Thyroid gland (tissue), 4 donors: ENCODE data around the gene DGKD. TPM values are rescaled to one million over a fixed set of nuclear protein-coding genes. Genes with fewer than 3 reads are reported as not detected.

Experiments used
- DNase-seq, 2 donors: peaks; one replicate each; pipeline ENCODE4 v3.0.0-alpha.2; 2019
- H3K27ac ChIP-seq, 3 donors: fragments of 200-600 bp; sonication (generic); 1 replicate in 2 of 3; 2 replicates in 1 of 3; pipeline ENCODE4 v1.5.1; 2016 to 2019; ENCODE audit warnings: mild to moderate bottlenecking in 1 of 3, moderate library complexity in 1 of 3
- H3K27me3 ChIP-seq: fragments of 200-600 bp; sonication (generic); one replicate; pipeline ENCODE4 v1.5.1; 2019
- H3K36me3 ChIP-seq, 2 donors: fragments of 200-600 bp; sonication (generic); one replicate each; pipeline ENCODE4 v1.5.1; 2016 to 2019
- H3K4me1 ChIP-seq, 2 donors: fragments of 200-600 bp; sonication (generic); one replicate each; pipeline ENCODE4 v1.5.1; 2017 to 2019
- H3K4me3 ChIP-seq, 3 donors: fragments of 200-600 bp; sonication (generic); replicated peaks in 1 of 3; 1 replicate in 2 of 3; 2 replicates in 1 of 3; pipeline ENCODE4 v1.5.1; 2016; ENCODE audit warnings: mild to moderate bottlenecking in 1 of 3
- H3K9me3 ChIP-seq: fragments of 200-600 bp; sonication (generic); one replicate; pipeline ENCODE4 v1.5.1; 2017
- POLR2A ChIP-seq, 2 donors: fragments of 450-650 bp; IDR thresholded peaks; one replicate each; pipeline ENCODE4 v1.6.1; 2017; ENCODE audit warnings: antibody characterized with exemption in 2 of 2, mild to moderate bottlenecking in 2 of 2, moderate library complexity in 1 of 2
- WGBS, 2 donors: methylation state at CpG; one replicate each; pipeline ENCODE4 v1.1.5; 2017; 5-methylcytosine and 5-hydroxymethylcytosine counted together
- intact Hi-C: fragments of 100-400 bp; cut with DNase I; formaldehyde crosslinking; loops from one replicate; pipeline ENCODE4 v1.15.1; 2023
- total RNA-seq, 4 donors: library from RNA; depleted of rRNA; stranded (reverse); fragments of >200 nt; gene quantifications; one replicate each; pipeline ENCODE4 v1.2.3, GENCODE V29; 2016
- TF ChIP-seq, protein P1 (sequence below), 6 experiments: fragments of 200-600 bp in 3 of 6; fragments of 450-650 bp in 3 of 6; sonication (generic) in 3 of 6; IDR thresholded peaks; one replicate each; pipeline ENCODE4 v1.5.1; 2016 to 2019; ENCODE audit warnings: antibody characterized with exemption in 6 of 6, mild to moderate bottlenecking in 2 of 6, inconsistent platforms in 1 of 6, moderate library complexity in 1 of 6

DGKD gene
- total RNA-seq, 4 donors from 2014 or later: 22.3 to 71.7 (median 27.3) TPM

GRCh38 chr2:233314180-233314925, 39.9 kb upstream of the DGKD start:
- H3K9me3 ChIP-seq: no peaks in the 10 kb centered on the region
- H3K36me3 ChIP-seq: no peaks in the 10 kb centered on the region
- H3K4me1 ChIP-seq: no peaks in the 10 kb centered on the region
- H3K4me3 ChIP-seq: no peak overlapping the region
- intact Hi-C loops: no loop called here
- no peak overlapping the region for H3K27ac ChIP-seq
- DNase-seq: no peak
- no peaks in the 10 kb centered on the region for H3K27me3 ChIP-seq
- 75 to 76% methylated on average over 17 to 18 of the region's 20 CpGs for WGBS, 2 donors
- TF ChIP-seq POLR2A (IDR thresholded peaks at IDR 0.05): no peak

GRCh38 chr2:233317196-233317943, 36.9 kb upstream of the DGKD start:
- no peaks in the 10 kb centered on the region for H3K36me3 ChIP-seq
- H3K9me3 ChIP-seq: no peaks in the 10 kb centered on the region
- intact Hi-C loops: no loop called here
- no peak for DNase-seq
- H3K27ac ChIP-seq: no peak overlapping the region
- no peak overlapping the region for H3K4me3 ChIP-seq
- TF ChIP-seq, protein P1, sequence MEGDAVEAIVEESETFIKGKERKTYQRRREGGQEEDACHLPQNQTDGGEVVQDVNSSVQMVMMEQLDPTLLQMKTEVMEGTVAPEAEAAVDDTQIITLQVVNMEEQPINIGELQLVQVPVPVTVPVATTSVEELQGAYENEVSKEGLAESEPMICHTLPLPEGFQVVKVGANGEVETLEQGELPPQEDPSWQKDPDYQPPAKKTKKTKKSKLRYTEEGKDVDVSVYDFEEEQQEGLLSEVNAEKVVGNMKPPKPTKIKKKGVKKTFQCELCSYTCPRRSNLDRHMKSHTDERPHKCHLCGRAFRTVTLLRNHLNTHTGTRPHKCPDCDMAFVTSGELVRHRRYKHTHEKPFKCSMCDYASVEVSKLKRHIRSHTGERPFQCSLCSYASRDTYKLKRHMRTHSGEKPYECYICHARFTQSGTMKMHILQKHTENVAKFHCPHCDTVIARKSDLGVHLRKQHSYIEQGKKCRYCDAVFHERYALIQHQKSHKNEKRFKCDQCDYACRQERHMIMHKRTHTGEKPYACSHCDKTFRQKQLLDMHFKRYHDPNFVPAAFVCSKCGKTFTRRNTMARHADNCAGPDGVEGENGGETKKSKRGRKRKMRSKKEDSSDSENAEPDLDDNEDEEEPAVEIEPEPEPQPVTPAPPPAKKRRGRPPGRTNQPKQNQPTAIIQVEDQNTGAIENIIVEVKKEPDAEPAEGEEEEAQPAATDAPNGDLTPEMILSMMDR (IDR thresholded peaks at IDR 0.05): no peak
- TF ChIP-seq POLR2A (IDR thresholded peaks at IDR 0.05): no peak
- H3K4me1 ChIP-seq: no peaks in the 10 kb centered on the region
- H3K27me3 ChIP-seq: no peaks in the 10 kb centered on the region
- whole genome bisulfite sequencing, 2 donors: 85 to 87% methylated on average over 7 of the region's 7 CpGs

GRCh38 chr2:233319256-233319655, 35.0 kb upstream of the DGKD start:
- no peak for DNase-seq
- Histone ChIP-seq H3K27ac (no peak overlapping the region), H3K4me3 (no peak overlapping the region), H3K27me3 (no peaks in the 10 kb centered on the region), H3K9me3 (no peaks in the 10 kb centered on the region), H3K4me1 (no peaks in the 10 kb centered on the region), H3K36me3 (no peaks in the 10 kb centered on the region)
- no peak for TF ChIP-seq POLR2A (IDR thresholded peaks at IDR 0.05)
- TF ChIP-seq, protein P1 (IDR thresholded peaks at IDR 0.05): no peak
- intact Hi-C loops: no loop called here
- WGBS, 2 donors: 82 to 90% methylated on average over 5 of the region's 5 CpGs

GRCh38 chr2:233320470-233320869, 33.8 kb upstream of the DGKD start:
- H3K9me3 ChIP-seq: no peaks in the 10 kb centered on the region
- no peak overlapping the region for H3K4me3 ChIP-seq
- TF ChIP-seq, protein P1 (IDR thresholded peaks at IDR 0.05): no peak
- WGBS, 2 donors: 95 to 96% methylated on average over 17 of the region's 17 CpGs
- no peak overlapping the region for H3K27ac ChIP-seq
- no peaks in the 10 kb centered on the region for H3K27me3 ChIP-seq
- intact Hi-C loops: no loop called here
- DNase-seq: no peak
- no peaks in the 10 kb centered on the region for H3K4me1 ChIP-seq
- H3K36me3 ChIP-seq: no peaks in the 10 kb centered on the region

DNA sequence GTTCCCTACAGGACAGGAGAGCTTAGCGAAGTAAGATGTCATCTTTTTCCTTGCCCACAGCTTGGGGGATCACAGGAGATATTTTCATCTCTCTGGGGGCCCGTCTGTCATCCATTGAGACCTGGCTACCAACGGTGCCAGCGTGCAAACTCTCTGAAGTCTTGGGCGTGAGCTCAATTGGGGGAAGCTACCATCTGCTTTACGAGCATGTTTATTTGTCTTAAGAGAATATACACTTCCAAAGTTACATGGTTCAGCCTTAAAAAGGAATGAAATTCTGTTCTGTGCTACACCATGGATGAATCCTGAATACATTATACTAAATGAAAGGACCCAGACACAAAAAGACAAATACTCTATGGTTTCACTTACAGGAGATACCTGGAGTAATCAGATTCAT, 33.1 kb upstream of the DGKD start:
- H3K4me3 ChIP-seq: no peak overlapping the region
- 78 to 87% methylated on average over 6 of the region's 6 CpGs for WGBS, 2 donors
- TF ChIP-seq, protein P1 (IDR thresholded peaks at IDR 0.05): no peak
- TF ChIP-seq POLR2A (IDR thresholded peaks at IDR 0.05): no peak
- intact Hi-C loops: no loop called here
- H3K9me3 ChIP-seq: no peaks in the 10 kb centered on the region
- DNase-seq: no peak
- H3K27me3 ChIP-seq: no peaks in the 10 kb centered on the region
- H3K27ac ChIP-seq: no peak overlapping the region
- H3K36me3 ChIP-seq: no peaks in the 10 kb centered on the region
- H3K4me1 ChIP-seq: no peaks in the 10 kb centered on the region
